Osteocyte (in vitro differentiated cells): Measurements from ENCODE around the gene EPHB1. TPM values are rescaled to one million over a fixed set of nuclear protein-coding genes. Genes with fewer than 3 reads are reported as not detected.
A peak's percentile ranks its signal among the peaks of the same experiment; 100 is the strongest.

Experiments
- DNase-seq: peaks from one replicate; pipeline ENCODE4 v3.0.0; 2021; ENCODE audit warnings: mixed read lengths; ENCODE audit not compliant: unreplicated experiment; ENCODE audit errors: extremely low spot score
- H3K27ac Mint-ChIP-seq: one replicate; pipeline ENCODE4 v1.8.0; 2021; ENCODE audit warnings: mild to moderate bottlenecking, mixed read lengths; ENCODE audit not compliant: unreplicated experiment
- H3K27me3 Mint-ChIP-seq: one replicate; pipeline ENCODE4 v1.8.0; 2021; ENCODE audit warnings: mixed read lengths; ENCODE audit not compliant: unreplicated experiment
- H3K36me3 Mint-ChIP-seq: one replicate; pipeline ENCODE4 v1.8.0; 2021; ENCODE audit warnings: mixed read lengths; ENCODE audit not compliant: unreplicated experiment
- H3K4me1 Mint-ChIP-seq: one replicate; pipeline ENCODE4 v1.8.0; 2021; ENCODE audit warnings: mixed read lengths; ENCODE audit not compliant: unreplicated experiment
- H3K4me3 Mint-ChIP-seq: one replicate; pipeline ENCODE4 v1.8.0; 2021; ENCODE audit warnings: mild to moderate bottlenecking, moderate library complexity, mixed read lengths; ENCODE audit not compliant: unreplicated experiment
- H3K9me3 Mint-ChIP-seq: one replicate; pipeline ENCODE4 v1.8.0; 2021; ENCODE audit warnings: mixed read lengths; ENCODE audit not compliant: unreplicated experiment
- CTCF ChIP-seq: fragments of 200-600 bp; sonication (generic); IDR thresholded peaks from 2 replicates; pipeline ENCODE4 v1.5.0; 2021; ENCODE audit warnings: antibody characterized with exemption, mild to moderate bottlenecking, moderate library complexity
- total RNA-seq: library from RNA; stranded (reverse); gene quantifications from 2 replicates; pipeline ENCODE4 v1.2.1, GENCODE V29; 2021

EPHB1 gene
- total RNA-seq, 1 donor from 2014 or later = 0.75 TPM

GRCh38 chr3:135235541-135235940, 440.5 kb downstream of the EPHB1 start:
- Mint-ChIP-seq H3K27me3 (no peaks in the 10 kb centered on the region), H3K4me3 (no peak overlapping the region), H3K9me3 (no peaks in the 10 kb centered on the region), H3K36me3 (no peaks in the 10 kb centered on the region), H3K4me1 (no peaks in the 10 kb centered on the region), H3K27ac (no peak overlapping the region)
- no peak for TF ChIP-seq CTCF
- DNase-seq = peak; percentile 53

GRCh38 chr3:135237371-135238143, 442.5 kb downstream of the EPHB1 start:
- Mint-ChIP-seq H3K4me1 (no peaks in the 10 kb centered on the region), H3K9me3 (no peaks in the 10 kb centered on the region), H3K4me3 (no peak overlapping the region), H3K27me3 (no peaks in the 10 kb centered on the region), H3K27ac (no peak overlapping the region), H3K36me3 (no peaks in the 10 kb centered on the region)
- TF ChIP-seq CTCF = no peak
- peak; percentile 44 for DNase-seq

- Mint-ChIP-seq H3K4me3 (no peak overlapping the region), H3K36me3 (no peaks in the 10 kb centered on the region), H3K27me3 (no peaks in the 10 kb centered on the region), H3K27ac (no peak overlapping the region), H3K4me1 (no peaks in the 10 kb centered on the region), H3K9me3 (no peaks in the 10 kb centered on the region)
- peak; percentile 66 for DNase-seq
- no peak for TF ChIP-seq CTCF
Measured at GRCh38 chr3:135238236-135238830, 443.3 kb downstream of the EPHB1 start.

GRCh38 chr3:135238871-135239614, 444.0 kb downstream of the EPHB1 start:
- no peak overlapping the region for H3K27ac Mint-ChIP-seq
- no peaks in the 10 kb centered on the region for H3K9me3 Mint-ChIP-seq
- H3K36me3 Mint-ChIP-seq = no peaks in the 10 kb centered on the region
- no peak overlapping the region for H3K4me3 Mint-ChIP-seq
- TF ChIP-seq CTCF = no peak
- no peaks in the 10 kb centered on the region for H3K27me3 Mint-ChIP-seq
- peak; percentile 48 for DNase-seq
- no peaks in the 10 kb centered on the region for H3K4me1 Mint-ChIP-seq

- peak; percentile 49 for DNase-seq
- Mint-ChIP-seq H3K4me1 (no peaks in the 10 kb centered on the region), H3K27ac (no peak overlapping the region), H3K4me3 (no peak overlapping the region), H3K9me3 (no peaks in the 10 kb centered on the region), H3K36me3 (no peaks in the 10 kb centered on the region), H3K27me3 (no peaks in the 10 kb centered on the region)
- TF ChIP-seq CTCF = no peak
Measured at GRCh38 chr3:135239615-135239884, 444.5 kb downstream of the EPHB1 start.
